Stimulated activated CD8-positive, alpha-beta memory T cell treated with anti-CD3 and anti-CD28 coated beads, Interleukin-4, amount 100 ng/mL, for 1 hour (primary cell): ENCODE results near the gene CHCT1.
"Not testable (repeated sequence)": the region's sequence is repeated elsewhere in the genome, so short reads cannot be mapped to it uniquely, and the experiment has no call there.

Experiments
- DNase-seq, 2 donors: peaks; one replicate each; pipeline ENCODE4 v3.0.0-alpha.2; 2020; ENCODE audit warnings: low read depth in 2 of 2, low spot score in 1 of 2

Gene CHCT1

DNA sequence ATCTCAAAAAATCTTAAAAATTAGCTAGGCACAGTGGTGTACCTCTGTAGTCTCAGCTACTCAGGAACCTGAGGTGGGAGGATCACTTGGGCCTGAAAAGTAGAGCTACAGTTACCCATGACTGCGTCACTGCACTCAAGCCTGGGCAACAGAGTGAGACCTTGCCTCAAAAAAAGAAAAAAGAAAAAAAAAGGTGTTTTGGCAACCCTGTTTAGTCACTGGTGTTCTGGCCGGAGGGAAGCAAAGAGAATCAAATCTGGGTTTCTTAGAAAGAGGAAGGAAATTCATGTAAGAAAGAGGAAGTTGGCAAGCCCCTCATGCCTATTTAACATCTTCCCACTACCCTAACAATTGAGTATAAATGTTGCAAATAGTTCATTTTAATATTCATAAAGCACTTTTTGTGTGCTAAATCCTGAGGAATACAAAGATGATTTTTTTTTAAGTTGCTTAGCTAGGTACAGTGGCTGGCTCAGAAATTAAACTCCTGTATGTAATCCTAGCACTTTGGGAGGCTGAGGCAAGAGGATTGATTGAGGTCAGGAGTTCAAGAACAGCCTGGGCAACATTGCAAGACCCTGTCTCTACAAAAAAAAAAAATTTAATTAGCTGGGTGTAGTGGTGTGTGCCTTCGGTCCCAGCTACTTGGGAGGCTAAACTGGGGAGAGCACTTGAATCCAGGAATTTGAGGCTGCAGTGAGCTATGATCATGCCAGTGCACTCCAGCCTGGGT lies 23.9 kb upstream of the CHCT1 start:
- no peak for DNase-seq

DNA sequence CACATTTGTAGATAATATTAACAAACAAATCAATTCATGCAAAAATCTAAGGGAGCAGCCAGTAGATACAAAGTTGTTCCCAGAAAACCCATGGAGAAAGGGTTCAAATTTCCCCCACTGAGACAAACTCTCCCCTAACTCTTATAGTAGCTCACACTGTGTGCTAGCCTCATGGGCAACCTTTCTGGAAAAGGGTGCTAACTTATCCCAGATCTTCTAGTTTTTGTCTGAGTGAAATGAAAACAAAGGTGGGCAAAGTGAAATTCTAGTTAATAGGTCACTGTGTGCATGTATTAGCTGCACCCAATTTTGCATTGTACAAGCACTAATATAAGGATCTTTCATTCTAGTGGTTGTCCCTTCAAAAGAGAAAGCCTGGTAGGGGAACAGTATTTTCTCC lies 20.5 kb upstream of the CHCT1 start:
- DNase-seq: no peak

DNA sequence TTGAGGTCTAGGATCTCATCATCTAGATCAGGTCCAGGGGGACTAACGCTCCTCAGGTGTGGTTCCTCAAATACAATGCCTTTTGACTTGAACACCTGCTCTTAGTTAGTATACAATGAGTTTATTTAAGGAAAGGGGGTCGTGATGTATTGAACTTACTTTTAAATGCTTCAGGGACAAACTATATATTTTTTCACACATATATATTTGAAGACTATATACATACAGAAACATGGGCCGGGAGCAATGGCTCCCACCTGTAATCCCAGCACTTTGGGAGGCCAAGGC lies 18.8 kb upstream of the CHCT1 start:
- no peak for DNase-seq

DNA sequence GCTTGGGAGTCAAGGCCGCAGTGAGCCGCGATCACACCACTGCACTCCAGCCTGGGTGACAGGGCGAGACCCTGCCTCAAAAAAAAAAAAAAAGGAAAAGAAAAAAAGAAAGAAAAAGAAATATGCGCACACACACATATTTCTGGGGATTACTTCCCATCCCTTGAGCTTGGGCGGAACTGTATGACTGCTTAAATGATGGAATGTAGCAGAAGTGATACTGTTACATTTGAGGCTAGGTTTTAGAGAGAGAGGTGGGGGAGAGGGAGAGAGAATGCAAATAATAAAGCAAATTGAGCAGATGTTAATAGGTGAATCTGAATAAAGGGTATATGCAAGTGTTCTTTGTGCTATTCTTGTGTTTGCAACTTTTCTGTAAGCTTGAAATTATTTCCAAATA lies 18.3 kb upstream of the CHCT1 start:
- DNase-seq: no peak

DNA sequence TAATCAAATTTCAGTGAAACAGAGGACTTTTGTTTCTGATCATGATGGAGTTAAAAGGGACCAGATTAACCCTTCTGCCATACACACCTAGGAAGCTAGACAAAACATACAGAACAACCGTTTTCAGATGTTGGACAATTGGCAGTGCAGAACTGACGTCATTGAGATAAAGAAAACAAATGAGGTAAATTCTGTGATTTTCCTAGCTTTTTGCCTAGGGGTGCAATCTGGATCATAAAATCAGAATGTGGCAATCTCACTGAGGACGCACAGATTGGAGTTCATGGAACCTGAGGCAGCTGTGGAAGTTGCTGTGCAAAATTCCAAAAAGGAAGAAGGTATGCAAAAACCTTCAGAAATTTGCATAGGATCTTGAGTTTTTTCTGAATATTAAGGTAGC lies 15.4 kb upstream of the CHCT1 start:
- DNase-seq: no peak

DNA sequence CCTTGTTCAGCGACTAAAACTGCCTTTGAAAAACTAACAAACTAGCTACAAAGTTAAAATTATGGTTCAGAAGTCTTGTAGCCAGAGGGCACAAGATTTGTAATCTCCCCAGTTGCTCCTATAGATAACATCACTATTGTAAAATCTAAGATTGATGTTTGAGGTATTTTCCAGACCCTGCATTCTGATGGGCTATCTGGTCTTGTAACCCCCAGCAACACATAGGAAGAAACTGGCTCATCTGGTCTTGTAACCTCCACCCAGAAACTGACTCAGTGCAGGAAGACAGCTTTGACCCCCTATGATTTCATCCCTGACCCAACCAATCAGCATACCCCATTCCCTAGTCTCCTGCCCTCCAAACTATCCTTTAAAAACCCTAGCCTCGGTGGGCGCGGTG lies 12.3 kb upstream of the CHCT1 start:
- no peak for DNase-seq

DNA sequence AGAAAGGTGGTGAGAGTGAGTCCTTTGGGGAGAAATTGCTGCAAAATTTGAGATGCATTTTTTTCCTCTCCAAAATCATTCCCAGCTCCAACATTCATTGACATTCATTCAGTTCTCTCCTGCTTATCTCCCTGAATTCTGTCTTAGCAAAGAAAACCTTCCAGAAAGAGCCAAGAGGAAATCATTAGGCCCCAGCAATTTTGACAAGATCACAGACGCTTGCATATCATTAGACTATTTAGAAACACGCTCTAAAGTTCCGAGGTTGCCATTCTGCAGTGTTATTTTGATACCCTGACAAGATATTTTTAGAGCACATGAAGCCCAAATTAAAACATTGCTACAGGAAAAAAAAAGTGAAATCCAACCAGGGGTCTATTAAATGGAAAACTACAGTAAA lies 9.6 kb upstream of the CHCT1 start:
- DNase-seq: no peak

DNA sequence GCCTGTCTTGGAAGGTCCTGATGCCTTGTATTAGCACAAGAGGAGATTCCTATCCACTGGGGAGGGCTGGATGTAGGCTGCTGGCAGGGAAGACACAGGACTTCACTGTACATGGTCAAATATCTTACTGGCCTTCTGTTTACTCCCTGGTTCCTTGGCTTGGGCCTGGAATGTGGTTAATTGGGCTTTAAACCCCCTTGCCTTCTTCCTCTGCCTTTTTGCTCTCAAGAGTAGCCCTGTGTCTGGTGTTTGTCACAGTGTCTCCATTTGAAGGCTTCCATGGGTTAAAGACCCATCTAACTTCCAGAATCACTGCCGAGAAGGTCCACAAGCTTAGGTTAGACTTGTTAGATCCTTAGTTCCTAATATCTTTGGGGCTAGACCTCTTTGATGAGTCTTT lies 7.1 kb upstream of the CHCT1 start:
- DNase-seq: no peak

DNA sequence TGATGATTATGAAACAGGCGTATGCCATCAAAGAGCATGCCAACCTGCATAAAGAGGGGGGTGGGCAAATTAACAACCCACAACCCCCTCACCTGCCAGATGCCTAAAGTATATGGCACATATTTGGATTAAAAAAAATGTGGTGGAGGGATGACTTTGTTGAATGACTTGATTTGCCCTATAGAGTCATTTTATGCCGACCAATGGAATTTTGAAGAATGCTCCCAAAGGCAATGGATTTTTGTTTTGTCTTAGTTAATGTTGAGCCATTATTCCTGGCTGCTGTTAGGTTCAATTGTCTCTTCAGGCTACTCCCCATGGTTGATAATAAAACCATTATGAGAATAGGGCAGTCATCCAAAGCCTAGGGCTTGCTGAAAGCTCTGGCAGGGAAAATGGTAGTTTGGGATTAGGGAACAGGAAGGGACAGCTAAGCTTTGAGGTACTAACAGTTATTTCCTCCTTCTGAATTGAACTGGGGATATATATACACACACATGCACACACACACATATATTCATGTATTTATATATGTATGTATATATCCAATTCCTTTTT lies 5.8 kb upstream of the CHCT1 start:
- no peak for DNase-seq

DNA sequence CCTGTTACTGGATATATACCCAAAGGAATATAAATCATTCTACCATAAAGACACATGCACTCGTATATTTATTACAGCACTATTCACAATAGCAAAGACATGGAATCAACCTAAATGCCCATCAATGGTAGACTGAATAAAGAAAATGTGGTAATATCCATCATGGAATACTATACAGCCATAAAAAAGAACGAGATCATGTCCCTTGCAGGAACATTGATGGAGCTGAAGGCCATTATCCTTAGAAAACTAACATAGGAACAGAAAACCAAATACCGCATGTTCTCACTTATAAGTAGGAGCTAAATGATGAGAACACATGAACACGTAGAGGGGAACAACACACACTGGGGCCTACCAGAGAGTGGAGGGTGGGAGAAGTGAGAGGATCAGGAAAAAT lies 3.3 kb upstream of the CHCT1 start:
- not testable (repeated sequence) for DNase-seq

DNA sequence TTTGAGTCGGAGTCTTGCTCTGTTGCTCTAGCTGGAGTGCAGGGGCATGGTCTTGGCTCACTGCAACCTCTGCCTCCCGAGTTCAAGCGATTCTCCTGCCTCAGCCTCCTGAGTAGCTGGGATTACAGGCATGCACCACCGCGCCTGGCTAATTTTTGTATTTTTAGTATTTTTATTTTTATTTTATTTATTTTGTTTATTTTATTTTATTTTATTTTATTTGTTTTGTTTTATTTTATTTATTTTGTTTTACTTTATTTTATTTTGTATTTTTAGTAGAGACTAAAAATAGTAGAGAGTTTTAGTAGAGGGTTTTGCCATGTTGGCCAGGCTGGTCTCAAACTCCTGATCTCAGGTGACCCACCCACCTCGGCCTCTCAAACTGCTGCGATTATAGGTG lies 2.4 kb upstream of the CHCT1 start:
- not testable (repeated sequence) for DNase-seq

DNA sequence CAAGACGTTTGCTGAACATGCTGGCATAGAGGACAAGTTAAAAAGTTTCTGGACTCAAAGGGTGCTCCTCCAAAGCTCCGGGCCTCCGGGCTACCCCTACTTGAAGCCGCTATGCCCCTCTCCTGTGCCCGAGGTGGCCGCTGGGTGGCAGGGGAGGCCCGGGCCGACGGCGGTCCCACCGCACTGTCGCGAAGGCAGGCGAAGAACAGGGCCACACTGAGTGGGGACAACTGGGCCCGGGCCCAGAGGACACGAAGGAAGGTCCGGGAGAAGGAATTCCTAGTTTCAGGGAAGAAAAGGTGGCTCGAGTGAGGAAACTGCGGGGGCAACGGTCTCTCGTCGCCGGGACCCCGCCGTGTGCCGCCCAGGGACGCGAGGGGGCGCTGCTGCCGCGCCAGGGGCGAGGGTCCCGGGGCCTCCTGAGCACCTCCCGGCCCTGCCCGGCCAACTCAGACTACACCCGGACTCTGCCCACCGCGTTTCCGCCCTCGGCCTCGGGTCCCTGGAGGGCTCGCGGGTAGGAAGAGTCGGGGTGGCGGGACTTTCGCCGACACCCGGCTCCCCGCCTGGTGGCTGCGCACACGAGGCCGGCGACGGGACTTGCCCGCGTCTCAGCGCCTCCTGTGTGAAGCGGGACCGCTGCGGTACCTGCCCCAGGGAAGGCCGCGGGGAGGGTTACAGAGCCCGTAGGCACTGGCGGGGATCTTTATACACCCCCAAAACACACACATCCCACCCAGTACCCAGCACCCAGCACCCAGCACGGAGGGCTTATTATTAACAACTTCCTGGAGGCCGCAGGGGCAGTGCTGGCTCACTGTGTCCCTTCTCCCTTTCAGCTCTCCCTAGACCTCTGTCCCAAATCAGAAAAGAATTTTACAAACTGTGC lies 772 bp upstream of the CHCT1 start:
- DNase-seq: peak; percentile 38 to 41

DNA sequence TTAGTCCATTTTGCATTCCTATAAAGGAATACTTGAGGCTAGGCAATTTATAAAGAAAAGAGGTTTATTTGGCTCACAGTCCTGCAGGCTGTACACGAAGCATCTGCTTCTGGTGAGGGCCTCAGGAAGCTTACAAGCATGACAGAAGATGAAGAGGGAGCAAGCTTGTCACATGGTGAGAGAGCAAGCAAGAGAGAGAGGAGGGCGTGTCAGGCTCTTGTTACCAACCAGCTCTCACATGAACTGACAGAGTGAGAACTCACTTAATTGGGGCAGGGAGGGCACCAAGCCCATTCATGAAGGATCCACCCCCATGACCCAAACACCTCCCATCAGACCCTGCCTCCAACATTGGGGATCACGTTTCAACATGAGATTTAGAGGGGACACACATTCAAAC lies 1.6 kb downstream of the CHCT1 start:
- no peak for DNase-seq

DNA sequence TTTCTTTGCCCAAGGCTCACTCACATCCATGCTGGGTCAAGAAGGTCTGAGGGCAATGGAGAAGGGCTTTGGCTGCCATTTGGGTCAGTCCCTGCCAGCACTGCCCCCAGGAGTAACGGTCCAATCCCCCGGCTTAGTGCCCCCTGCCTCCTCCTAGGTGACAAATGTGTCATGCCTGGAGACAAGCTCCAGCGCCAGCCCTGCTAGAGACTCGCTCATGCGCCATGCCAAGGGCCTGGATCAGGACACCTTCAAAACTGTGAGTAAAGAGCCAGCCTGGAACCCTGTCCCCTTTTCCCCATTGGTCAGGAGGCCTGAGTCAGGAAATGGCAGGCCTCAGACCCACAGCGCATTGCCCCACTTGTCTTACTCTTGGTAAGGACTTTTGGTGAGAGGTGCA lies 3.3 kb downstream of the CHCT1 start:
- no peak for DNase-seq

DNA sequence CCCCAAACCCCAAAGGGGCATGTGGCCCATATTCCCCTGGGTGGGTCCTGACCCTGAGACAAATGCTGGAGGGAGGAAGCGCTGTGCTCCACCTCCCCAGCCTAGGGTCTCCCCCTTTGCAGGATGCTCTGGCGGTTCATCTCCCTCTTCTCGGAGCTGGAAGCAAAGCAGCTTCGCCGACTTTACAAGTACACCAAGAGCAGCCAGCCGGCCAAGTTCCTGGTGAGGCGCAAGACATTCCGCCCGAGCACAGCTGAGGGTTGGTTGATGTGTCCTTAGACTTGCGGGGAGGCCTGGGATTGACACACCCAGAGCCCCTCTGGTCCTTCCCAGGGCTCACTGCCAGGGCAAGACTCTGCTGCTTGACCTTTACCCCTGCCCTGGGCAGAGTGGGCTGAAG lies 4.3 kb downstream of the CHCT1 start:
- no peak for DNase-seq

DNA sequence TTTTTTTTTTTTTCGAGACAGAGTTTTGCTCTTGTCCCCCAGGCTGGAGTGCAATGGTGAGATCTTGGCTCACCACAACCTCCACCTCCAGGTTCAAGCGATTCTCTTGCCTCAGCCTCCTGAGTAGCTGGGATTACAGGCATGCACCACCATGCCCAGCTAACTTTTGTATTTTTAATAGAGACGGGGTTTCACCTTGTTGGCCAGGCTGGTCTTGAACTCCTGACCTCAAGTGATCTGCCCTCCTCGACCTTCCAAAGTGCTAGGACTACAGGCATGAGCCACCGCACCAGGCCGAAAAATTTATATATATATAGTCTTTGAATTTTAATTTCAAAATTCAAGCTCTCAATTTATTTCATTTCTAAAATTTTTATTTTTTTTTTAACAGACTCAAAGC lies 6.2 kb downstream of the CHCT1 start:
- not testable (repeated sequence) for DNase-seq

DNA sequence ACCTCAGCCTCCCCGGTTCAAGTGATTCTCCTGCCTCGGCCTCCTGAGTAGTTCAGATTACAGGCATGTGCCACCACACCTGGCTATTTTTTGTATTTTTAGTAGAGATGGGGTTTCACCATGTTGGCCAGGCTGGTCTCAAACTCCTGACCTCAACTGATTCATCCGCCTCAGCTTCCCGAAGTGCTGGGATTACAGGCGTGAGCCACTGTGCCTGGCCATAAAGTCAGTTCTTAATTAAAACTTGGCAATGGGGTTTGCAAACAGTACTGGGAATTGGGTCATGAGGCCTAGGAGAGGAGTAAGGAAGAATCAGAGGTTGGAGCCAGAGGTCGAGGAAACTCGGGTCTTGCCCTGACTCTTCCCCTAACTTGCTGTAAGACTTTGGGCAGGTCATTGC lies 8.3 kb downstream of the CHCT1 start:
- DNase-seq: not testable (repeated sequence)

DNA sequence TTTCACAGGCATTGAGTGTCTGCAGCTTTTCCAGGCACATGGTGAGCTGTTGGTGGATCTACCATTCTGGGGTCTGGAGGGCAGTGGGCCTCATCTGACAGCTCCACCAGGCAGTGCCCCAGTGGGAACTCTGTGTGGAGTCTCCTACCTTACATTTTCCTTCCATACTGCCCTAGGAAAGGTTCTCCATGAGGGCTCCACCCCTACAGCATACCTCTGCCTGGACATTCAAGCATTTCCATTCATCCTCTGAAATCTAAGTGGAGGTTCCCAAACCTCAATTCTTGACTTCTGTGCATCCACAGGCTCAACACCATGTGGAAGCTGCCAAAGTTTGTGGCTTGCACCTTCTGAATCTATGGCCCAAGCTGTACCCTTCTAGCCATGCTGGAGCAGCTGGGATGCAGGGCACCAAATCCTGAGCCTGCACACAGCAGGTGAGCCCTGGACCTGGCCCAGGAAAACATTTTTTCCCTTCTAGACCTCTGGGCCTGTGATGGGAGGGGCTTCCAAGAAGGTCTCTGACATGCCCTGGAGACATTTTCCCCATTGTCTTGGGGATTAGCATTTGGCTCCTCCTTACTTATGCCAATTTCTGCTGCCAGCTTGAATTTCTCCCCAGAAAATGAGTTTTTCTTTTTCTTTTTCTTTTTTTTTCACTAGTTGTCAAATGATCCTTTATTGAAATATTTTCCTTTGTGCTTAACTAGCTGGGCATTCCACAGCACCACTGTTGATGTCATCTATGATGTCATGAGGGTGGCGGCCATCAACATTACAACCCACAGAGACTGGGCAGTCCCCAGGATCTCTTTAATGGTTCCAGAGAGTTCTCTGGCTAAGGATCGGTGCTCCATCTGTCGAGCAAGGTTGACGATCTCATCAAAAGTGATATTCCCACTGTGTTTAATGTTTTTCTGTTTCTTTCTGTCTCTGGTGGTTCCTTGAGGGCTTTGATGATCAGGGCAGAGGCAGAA lies 11.0 kb downstream of the CHCT1 start:
- DNase-seq: not testable (repeated sequence)

DNA sequence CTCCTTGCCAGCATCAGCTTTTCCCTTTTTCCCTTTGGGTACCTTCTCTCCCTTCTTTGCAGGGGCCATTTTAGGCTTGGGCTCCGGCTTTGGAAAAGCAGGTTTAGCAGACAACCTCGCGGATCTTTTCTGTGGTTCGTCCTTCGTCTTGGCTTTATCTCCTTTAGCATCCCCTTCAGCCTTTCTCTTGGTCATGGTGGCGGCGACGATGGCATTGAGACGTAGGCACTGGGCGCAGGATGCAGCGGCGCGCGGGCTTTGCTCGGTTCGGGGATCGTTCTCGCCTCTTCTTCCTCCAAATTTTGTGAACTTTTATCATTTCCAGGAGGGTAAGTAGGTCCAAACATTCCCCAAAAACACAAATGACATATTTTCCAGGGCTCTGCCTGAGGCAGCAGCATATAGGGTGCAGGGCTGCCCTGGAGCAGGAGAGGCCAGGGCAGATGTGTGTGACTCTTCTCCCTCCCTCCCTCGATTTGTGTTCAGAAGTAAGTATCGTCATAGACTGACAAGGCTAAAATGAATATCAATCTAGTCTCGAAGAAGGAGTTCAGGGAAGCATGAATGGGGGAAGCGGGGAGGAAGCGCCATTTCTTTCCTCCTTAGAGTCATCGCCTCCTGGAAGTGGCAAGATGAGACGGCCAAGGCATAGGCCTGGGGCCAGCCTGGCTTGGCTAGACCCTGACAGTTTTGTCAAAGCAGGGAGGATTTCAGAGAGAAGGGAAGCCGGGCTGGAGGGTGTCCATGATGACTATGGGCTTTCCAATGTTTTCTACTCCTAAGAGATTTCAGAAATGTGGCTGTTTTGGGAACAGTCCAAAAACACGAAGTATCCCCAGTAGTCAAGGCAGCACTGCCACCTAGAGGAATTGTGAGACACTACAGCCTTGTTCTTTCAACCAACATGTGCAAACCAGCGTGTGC lies 13.2 kb downstream of the CHCT1 start:
- DNase-seq: peak; percentile 8 to 23

DNA sequence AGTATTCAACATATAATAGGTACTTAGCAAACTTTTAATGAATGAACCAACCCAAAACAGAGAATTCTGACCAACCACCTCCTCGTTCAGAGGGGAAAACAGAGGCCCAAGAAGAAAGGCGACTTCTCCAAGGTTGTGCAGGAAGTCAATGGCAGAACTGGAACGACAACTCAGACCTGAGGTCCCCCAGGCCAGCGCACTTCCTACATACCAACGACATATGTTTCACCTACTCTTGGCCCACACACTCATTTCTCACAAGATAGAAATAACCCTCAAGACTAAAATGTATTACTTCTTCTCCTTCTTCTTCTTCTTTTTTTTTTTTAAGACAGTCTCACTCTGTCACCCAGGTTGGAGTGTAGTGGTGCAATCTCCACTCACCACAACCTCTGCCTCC lies 14.4 kb downstream of the CHCT1 start:
- DNase-seq: no peak
